ENCODE data around the gene TPO. TPM values are rescaled to one million over a fixed set of nuclear protein-coding genes. Genes with fewer than 3 reads are reported as not detected.

TPO gene
- total RNA-seq, 1 experiment from 2014 or later, result not detected

DNA sequence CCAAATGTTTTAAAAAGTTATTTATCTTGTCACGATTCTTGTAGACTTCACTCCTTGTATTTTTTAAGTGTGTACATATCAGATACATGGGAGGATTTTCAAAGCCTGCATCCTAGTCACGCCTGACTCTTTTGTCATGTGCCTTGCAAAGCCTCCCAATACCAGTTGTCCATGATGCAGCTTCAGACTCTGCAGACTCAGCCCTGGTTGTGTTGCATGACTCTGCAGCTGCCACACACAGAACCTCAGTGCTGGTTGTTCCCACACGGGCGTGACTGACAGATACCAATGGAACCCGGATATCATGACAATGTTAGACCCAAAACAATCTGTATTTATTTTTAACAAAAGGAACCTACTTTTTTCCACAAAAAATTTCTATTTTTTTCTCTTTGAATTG is 38.2 kb downstream of the TPO start:
- H3K27ac ChIP-seq, result no peak overlapping the region
- no peaks in the 10 kb centered on the region for H3F3A ChIP-seq (ENCODE audit: insufficient read depth, low read depth)
- H3K79me2 ChIP-seq (ENCODE audit: low read depth), result no peaks in the 10 kb centered on the region
- no peaks in the 10 kb centered on the region for H3K9me2 ChIP-seq (ENCODE audit: insufficient read depth)
- no peaks in the 10 kb centered on the region for H3K9me3 ChIP-seq (ENCODE audit: insufficient read depth, low read depth)
- CTCF ChIA-PET, result no interaction called here
- BruUV-seq (replicated peaks), result no TSS peak
- no peak overlapping the region for H3K4me2 ChIP-seq
- no peak overlapping the region for H3K4me3 ChIP-seq
- POLR2A ChIA-PET (ENCODE audit: unreplicated experiment), result no interaction called here
- intact Hi-C loops (cut with micrococcal nuclease; ENCODE audit: unreplicated experiment), result no loop called here
- no peak for TF ChIP-seq EZH2 (IDR thresholded peaks at IDR 0.05; ENCODE audit: low read depth)
- no peak for TF ChIP-seq CTCF (conservative IDR thresholded peaks at IDR 0.05)
- no peaks in the 10 kb centered on the region for H3K4me1 ChIP-seq (replicated peaks; ENCODE audit: insufficient read depth)
- no peaks in the 10 kb centered on the region for H3K36me3 ChIP-seq (ENCODE audit: low read depth)
- peaks cover 93% of the 10 kb centered on the region for H3K27me3 ChIP-seq (ENCODE audit: insufficient read depth, low read depth)
- H2AFZ ChIP-seq, result no peak overlapping the region
- DNase-seq, result no peak
- no peaks in the 10 kb centered on the region; the same call in 1 of the 2 replicates for H4K20me1 ChIP-seq (ENCODE audit: insufficient read depth)

GRCh38 chr2:1453561-1453960 is 40.3 kb downstream of the TPO start:
- CTCF ChIA-PET, result no interaction called here

DNA sequence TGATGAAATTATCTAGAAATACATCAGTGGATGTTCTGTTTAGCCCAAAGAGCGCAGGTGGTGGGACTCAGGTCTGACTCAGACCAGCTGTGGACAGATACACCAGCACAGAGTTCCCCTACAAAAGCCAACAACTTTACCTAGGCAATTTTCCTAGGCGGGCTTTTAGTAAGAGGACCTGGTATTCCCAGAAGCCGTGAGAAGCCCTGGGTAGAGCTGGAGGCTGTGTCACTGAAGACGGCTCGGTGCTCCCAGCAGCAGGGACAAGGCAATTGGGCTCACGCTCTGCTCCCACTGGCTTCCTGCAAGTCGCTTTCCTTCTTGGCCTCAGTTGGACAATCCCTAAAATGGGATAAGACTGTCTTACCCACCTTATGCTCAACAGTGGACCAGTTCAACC is 41.1 kb downstream of the TPO start:
- Histone ChIP-seq H3K9me2 (ENCODE audit: insufficient read depth) (no peaks in the 10 kb centered on the region), H3K4me3 (no peak overlapping the region), H3K27ac (no peak overlapping the region), H3K4me2 (no peak overlapping the region), H3K79me2 (ENCODE audit: low read depth) (no peaks in the 10 kb centered on the region), H4K20me1 (ENCODE audit: insufficient read depth) (no peaks in the 10 kb centered on the region), H3K36me3 (ENCODE audit: low read depth) (no peaks in the 10 kb centered on the region), H3K4me1 (replicated peaks; ENCODE audit: insufficient read depth) (no peaks in the 10 kb centered on the region), H3K9me3 (ENCODE audit: insufficient read depth, low read depth) (no peaks in the 10 kb centered on the region), H3F3A (ENCODE audit: insufficient read depth, low read depth) (no peaks in the 10 kb centered on the region), H3K27me3 (ENCODE audit: insufficient read depth, low read depth) (peaks cover 63% of the 10 kb centered on the region), H2AFZ (no peak overlapping the region)
- BruUV-seq (replicated peaks), result no TSS peak
- TF ChIP-seq EZH2 (IDR thresholded peaks at IDR 0.05; ENCODE audit: low read depth) (no peak), CTCF (conservative IDR thresholded peaks at IDR 0.05) (no peak)
- DNase-seq, result no peak
- POLR2A ChIA-PET (ENCODE audit: unreplicated experiment), result no interaction called here
- CTCF ChIA-PET, result no interaction called here
- intact Hi-C loops (cut with micrococcal nuclease; ENCODE audit: unreplicated experiment), result no loop called here

More at GRCh38 chr2:1453561-1453960, 40.3 kb downstream of the TPO start:
- no TSS peak for BruUV-seq (replicated peaks)
- Histone ChIP-seq H4K20me1 (ENCODE audit: insufficient read depth) (no peaks in the 10 kb centered on the region), H3K9me3 (ENCODE audit: insufficient read depth, low read depth) (no peaks in the 10 kb centered on the region), H3K4me3 (no peak overlapping the region), H3K79me2 (ENCODE audit: low read depth) (no peaks in the 10 kb centered on the region), H3K9me2 (ENCODE audit: insufficient read depth) (no peaks in the 10 kb centered on the region), H3K4me2 (no peak overlapping the region), H3F3A (ENCODE audit: insufficient read depth, low read depth) (no peaks in the 10 kb centered on the region), H3K27ac (no peak overlapping the region), H3K4me1 (replicated peaks; ENCODE audit: insufficient read depth) (no peaks in the 10 kb centered on the region), H3K36me3 (ENCODE audit: low read depth) (no peaks in the 10 kb centered on the region), H2AFZ (no peak overlapping the region), H3K27me3 (ENCODE audit: insufficient read depth, low read depth) (peaks cover 71% of the 10 kb centered on the region)
- POLR2A ChIA-PET (ENCODE audit: unreplicated experiment), result no interaction called here
- intact Hi-C loops (cut with micrococcal nuclease; ENCODE audit: unreplicated experiment), result no loop called here
- no peak for TF ChIP-seq EZH2 (IDR thresholded peaks at IDR 0.05; ENCODE audit: low read depth)
- TF ChIP-seq CTCF (conservative IDR thresholded peaks at IDR 0.05), result no peak
- DNase-seq, result no peak
